Hepatocyte (in vitro differentiated cells): Measurements from ENCODE around the gene DUSP14. TPM values are rescaled to one million over a fixed set of nuclear protein-coding genes. Genes with fewer than 3 reads are reported as not detected.

Experiments
- DNase-seq: peaks from one replicate; pipeline ENCODE4 v3.0.0-alpha.2; 2016; ENCODE audit warnings: low spot score
- H2AFZ ChIP-seq: fragments of 200-600 bp; sonication (generic); 2 replicates; pipeline ENCODE4 v1.6.0; 2016; ENCODE audit warnings: antibody characterized with exemption, mild to moderate bottlenecking
- H3K27ac ChIP-seq: fragments of 200-600 bp; sonication (generic); 2 replicates; pipeline ENCODE4 v1.5.1; 2016; ENCODE audit warnings: mild to moderate bottlenecking
- H3K27me3 ChIP-seq: fragments of 200-600 bp; sonication (generic); 2 replicates; pipeline ENCODE4 v1.6.1; 2016
- H3K36me3 ChIP-seq: fragments of 200-600 bp; sonication (generic); replicated peaks from 2 replicates; pipeline ENCODE4 v1.5.1; 2016; ENCODE audit warnings: low read depth; ENCODE audit not compliant: insufficient read depth
- H3K4me1 ChIP-seq: fragments of 200-600 bp; sonication (generic); 2 replicates; pipeline ENCODE4 v1.5.1; 2016; ENCODE audit warnings: mild to moderate bottlenecking, moderate library complexity; ENCODE audit not compliant: insufficient read depth
- H3K4me2 ChIP-seq: fragments of 200-600 bp; sonication (generic); 2 replicates; pipeline ENCODE4 v1.6.0; 2016
- H3K4me3 ChIP-seq: fragments of 200-600 bp; sonication (generic); 2 replicates; pipeline ENCODE4 v1.5.1; 2016; ENCODE audit warnings: mild to moderate bottlenecking
- H3K79me2 ChIP-seq: fragments of 200-600 bp; sonication (generic); 2 replicates; pipeline ENCODE4 v1.6.0; 2017; ENCODE audit warnings: mild to moderate bottlenecking
- H3K9me2 ChIP-seq: fragments of 200-600 bp; sonication (generic); replicated peaks from 2 replicates; pipeline ENCODE4 v1.6.0; 2017; ENCODE audit warnings: mild to moderate bottlenecking; ENCODE audit not compliant: insufficient read depth
- H3K9me3 ChIP-seq: fragments of 200-600 bp; sonication (generic); 2 replicates; pipeline ENCODE4 v1.5.1; 2016; ENCODE audit warnings: low read depth, mild to moderate bottlenecking
- H4K20me1 ChIP-seq: fragments of 200-600 bp; sonication (generic); 2 replicates; pipeline ENCODE4 v1.6.0; 2016; ENCODE audit warnings: mild to moderate bottlenecking; ENCODE audit not compliant: insufficient read depth, poor library complexity, severe bottlenecking
- CTCF ChIP-seq: fragments of 200-600 bp; sonication (generic); IDR thresholded peaks from 2 replicates; pipeline ENCODE4 v1.5.1; 2016; ENCODE audit warnings: antibody characterized with exemption, mild to moderate bottlenecking; ENCODE audit not compliant: poor library complexity
- EZH2 ChIP-seq: fragments of 200-600 bp; sonication (generic); IDR thresholded peaks from 2 replicates; pipeline ENCODE4 v1.6.1; 2016; ENCODE audit warnings: antibody characterized with exemption, mild to moderate bottlenecking, borderline replicate concordance
- EZH2phosphoT487 ChIP-seq: fragments of 200-600 bp; sonication (generic); IDR thresholded peaks from one replicate; pipeline ENCODE4 v1.6.1; 2018; ENCODE audit warnings: antibody characterized with exemption, mild to moderate bottlenecking, low read depth, moderate library complexity; ENCODE audit not compliant: unreplicated experiment, severe bottlenecking
- WGBS: methylation state at CpG from one replicate; pipeline ENCODE4 v1.1.6; 2016; ENCODE audit warnings: low lambda C conversion rate; ENCODE audit errors: missing lambda C conversion rate; 5-methylcytosine and 5-hydroxymethylcytosine counted together
- polyA plus RNA-seq: library from polyadenylated mRNA; unstranded; fragments of >200 nt; fragmentation: Nextera tagmentation; extraction: Ambion mirVana; gene quantifications from 2 replicates; pipeline ENCODE4 v1.2.1, GENCODE V29; 2016
- total RNA-seq: library from RNA; depleted of rRNA; stranded (reverse); fragments of >200 nt; gene quantifications from 2 replicates; pipeline ENCODE4 v1.2.3, GENCODE V29; 2014

The DUSP14 gene
- total and polyA plus RNA-seq, 2 experiments from 2014 or later, result 28.8 to 33.3 TPM

GRCh38 chr17:37461668-37462067, 28.0 kb upstream of the DUSP14 start:
- H3K4me3 ChIP-seq, result no peak overlapping the region
- no peaks in the 10 kb centered on the region for H3K36me3 ChIP-seq
- no peak for DNase-seq
- no peaks in the 10 kb centered on the region for H3K79me2 ChIP-seq
- TF ChIP-seq CTCF, result no peak
- WGBS, result 67% methylated on average over 3 of the region's 3 CpGs
- H3K4me2 ChIP-seq, result no peak overlapping the region
- no peaks in the 10 kb centered on the region for H3K27me3 ChIP-seq
- no peaks in the 10 kb centered on the region for H4K20me1 ChIP-seq
- H2AFZ ChIP-seq, result no peak overlapping the region
- H3K4me1 ChIP-seq, result no peaks in the 10 kb centered on the region
- H3K9me3 ChIP-seq, result no peaks in the 10 kb centered on the region
- no peak overlapping the region for H3K27ac ChIP-seq
- H3K9me2 ChIP-seq, result no peaks in the 10 kb centered on the region

- Histone ChIP-seq H2AFZ (no peak overlapping the region), H4K20me1 (no peaks in the 10 kb centered on the region), H3K27ac (no peak overlapping the region), H3K4me2 (no peak overlapping the region), H3K27me3 (no peaks in the 10 kb centered on the region), H3K79me2 (no peaks in the 10 kb centered on the region), H3K4me3 (no peak overlapping the region), H3K9me2 (no peaks in the 10 kb centered on the region), H3K4me1 (no peaks in the 10 kb centered on the region), H3K36me3 (no peaks in the 10 kb centered on the region), H3K9me3 (no peaks in the 10 kb centered on the region)
- TF ChIP-seq EZH2, result no peak
- no peak for TF ChIP-seq CTCF
- no peak for TF ChIP-seq EZH2phosphoT487
- 96% methylated on average over 5 of the region's 5 CpGs for WGBS
- DNase-seq, result no peak
These were observed 27.2 kb upstream of the DUSP14 start for GRCh38 chr17:37462492-37462891.

GRCh38 chr17:37463039-37463438, 26.7 kb upstream of the DUSP14 start:
- Histone ChIP-seq H3K36me3 (no peaks in the 10 kb centered on the region), H3K27me3 (no peaks in the 10 kb centered on the region), H4K20me1 (no peaks in the 10 kb centered on the region), H3K9me2 (no peaks in the 10 kb centered on the region), H3K79me2 (no peaks in the 10 kb centered on the region), H3K4me1 (no peaks in the 10 kb centered on the region), H2AFZ (no peak overlapping the region), H3K4me3 (no peak overlapping the region), H3K27ac (no peak overlapping the region), H3K9me3 (no peaks in the 10 kb centered on the region), H3K4me2 (no peak overlapping the region)
- 100% methylated on average over 3 of the region's 3 CpGs for WGBS
- TF ChIP-seq EZH2, result no peak
- TF ChIP-seq CTCF, result no peak
- no peak for TF ChIP-seq EZH2phosphoT487
- no peak for DNase-seq

GRCh38 chr17:37465069-37465616, 24.5 kb upstream of the DUSP14 start:
- no peaks in the 10 kb centered on the region for H3K9me2 ChIP-seq
- H3K79me2 ChIP-seq, result no peaks in the 10 kb centered on the region
- no peak overlapping the region for H3K4me2 ChIP-seq
- H4K20me1 ChIP-seq, result no peaks in the 10 kb centered on the region
- TF ChIP-seq CTCF (no peak), EZH2phosphoT487 (no peak), EZH2 (no peak)
- H3K27me3 ChIP-seq, result no peaks in the 10 kb centered on the region
- H3K36me3 ChIP-seq, result no peaks in the 10 kb centered on the region
- DNase-seq, result no peak
- no peak overlapping the region for H3K27ac ChIP-seq
- no peak overlapping the region for H2AFZ ChIP-seq
- H3K9me3 ChIP-seq, result no peaks in the 10 kb centered on the region
- H3K4me1 ChIP-seq, result no peaks in the 10 kb centered on the region
- H3K4me3 ChIP-seq, result no peak overlapping the region
- WGBS, result 100% methylated on average over 7 of the region's 7 CpGs
